Measurements from ENCODE around the gene ABCB11.

The ABCB11 gene

DNA sequence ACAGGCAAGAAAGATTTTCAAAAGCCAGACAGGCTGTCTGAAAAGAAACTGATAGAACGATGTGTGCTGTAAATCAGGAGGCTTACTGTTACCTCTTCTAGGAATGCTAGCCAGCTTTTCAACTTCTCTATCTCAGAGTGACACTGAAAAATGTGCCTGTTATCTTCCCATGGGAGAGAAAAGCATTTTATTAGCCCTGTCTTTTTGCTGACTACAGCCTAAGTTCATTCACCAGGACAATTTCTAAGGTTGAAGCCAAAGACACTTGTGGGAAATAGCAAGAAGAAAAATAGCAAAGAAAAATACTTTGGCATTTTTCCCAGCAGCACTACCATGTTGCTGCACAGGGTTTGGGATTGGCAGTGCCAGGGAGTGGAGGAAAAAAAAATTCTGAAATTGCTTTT is 34.0 kb downstream of the ABCB11 start:
- in situ Hi-C loops (cut with MboI; ENCODE audit: low pct_unique_long_range_greater_than_20kb, low sequenced_read_pairs, unreplicated experiment) = no loop called here
- no peak for DNase-seq (ENCODE audit: low spot score)
- TF ChIP-seq, protein P1, sequence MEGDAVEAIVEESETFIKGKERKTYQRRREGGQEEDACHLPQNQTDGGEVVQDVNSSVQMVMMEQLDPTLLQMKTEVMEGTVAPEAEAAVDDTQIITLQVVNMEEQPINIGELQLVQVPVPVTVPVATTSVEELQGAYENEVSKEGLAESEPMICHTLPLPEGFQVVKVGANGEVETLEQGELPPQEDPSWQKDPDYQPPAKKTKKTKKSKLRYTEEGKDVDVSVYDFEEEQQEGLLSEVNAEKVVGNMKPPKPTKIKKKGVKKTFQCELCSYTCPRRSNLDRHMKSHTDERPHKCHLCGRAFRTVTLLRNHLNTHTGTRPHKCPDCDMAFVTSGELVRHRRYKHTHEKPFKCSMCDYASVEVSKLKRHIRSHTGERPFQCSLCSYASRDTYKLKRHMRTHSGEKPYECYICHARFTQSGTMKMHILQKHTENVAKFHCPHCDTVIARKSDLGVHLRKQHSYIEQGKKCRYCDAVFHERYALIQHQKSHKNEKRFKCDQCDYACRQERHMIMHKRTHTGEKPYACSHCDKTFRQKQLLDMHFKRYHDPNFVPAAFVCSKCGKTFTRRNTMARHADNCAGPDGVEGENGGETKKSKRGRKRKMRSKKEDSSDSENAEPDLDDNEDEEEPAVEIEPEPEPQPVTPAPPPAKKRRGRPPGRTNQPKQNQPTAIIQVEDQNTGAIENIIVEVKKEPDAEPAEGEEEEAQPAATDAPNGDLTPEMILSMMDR (IDR thresholded peaks at IDR 0.05; ENCODE audit: extremely low read depth, insufficient read depth, missing control alignments) = no peak

GRCh38 chr2:168995744-168996143 is 35.4 kb downstream of the ABCB11 start:
- no peak for DNase-seq (ENCODE audit: low spot score)
- TF ChIP-seq, protein P1 (IDR thresholded peaks at IDR 0.05; ENCODE audit: extremely low read depth, insufficient read depth, missing control alignments) = no peak
- in situ Hi-C loops (cut with MboI; ENCODE audit: low pct_unique_long_range_greater_than_20kb, low sequenced_read_pairs, unreplicated experiment) = no loop called here

DNA sequence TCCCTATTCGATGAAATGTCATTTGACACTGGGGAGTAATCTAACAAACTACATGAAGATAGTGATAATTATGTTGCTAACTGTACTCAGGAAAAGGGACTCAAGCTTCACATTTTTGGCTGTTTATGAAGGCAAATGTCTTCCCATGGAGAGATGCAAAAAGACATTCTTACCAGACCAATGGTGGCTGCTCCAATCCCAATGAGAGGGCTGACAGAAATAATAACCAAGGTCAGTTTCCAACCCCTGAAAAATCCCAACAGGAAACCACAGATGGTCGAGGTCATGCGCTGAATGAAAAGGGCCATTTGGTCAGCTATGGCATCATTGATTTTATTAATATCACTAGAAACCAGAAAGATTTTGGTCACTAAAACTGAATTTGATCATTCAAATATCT is 37.6 kb downstream of the ABCB11 start:
- DNase-seq (ENCODE audit: low spot score) = no peak
- TF ChIP-seq, protein P1 (IDR thresholded peaks at IDR 0.05; ENCODE audit: extremely low read depth, insufficient read depth, missing control alignments) = no peak
- in situ Hi-C loops (cut with MboI; ENCODE audit: low pct_unique_long_range_greater_than_20kb, low sequenced_read_pairs, unreplicated experiment) = no loop called here

DNA sequence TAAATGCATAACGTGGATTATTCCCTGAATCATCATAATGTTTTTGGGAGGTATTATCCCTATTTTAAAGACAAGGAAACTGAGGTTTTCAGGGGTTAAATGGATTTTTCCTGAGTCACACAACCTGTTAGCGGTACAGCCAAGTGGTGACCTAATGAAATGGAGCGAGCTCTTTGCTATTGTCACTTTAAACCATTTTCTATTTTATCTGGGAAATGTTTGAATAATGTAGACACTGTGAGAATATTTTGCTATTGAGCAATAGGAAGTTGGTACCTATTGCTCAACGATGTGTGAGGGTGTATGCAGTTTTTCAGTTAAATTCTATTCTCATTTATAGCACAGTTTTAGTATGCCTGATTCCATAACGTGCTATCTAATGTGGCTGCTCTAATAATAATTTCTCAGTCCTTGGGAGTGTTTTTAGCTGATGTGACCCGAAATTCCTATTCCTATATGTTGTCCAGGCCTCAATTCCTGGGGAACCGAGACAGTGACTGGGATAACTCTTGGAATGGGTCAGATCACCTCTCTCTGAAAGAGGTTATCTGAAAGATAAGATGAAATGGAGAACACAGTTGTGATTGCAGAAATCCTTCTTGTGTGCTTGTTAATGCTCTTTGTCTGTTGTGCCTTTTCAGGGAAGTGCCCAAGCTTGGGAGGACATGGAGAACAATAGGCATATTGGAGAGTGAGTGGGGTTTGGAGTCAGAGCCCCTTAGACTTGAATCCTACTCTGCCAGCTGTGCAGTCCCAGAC is 38.4 kb downstream of the ABCB11 start:
- DNase-seq (ENCODE audit: low spot score) = no peak

DNA sequence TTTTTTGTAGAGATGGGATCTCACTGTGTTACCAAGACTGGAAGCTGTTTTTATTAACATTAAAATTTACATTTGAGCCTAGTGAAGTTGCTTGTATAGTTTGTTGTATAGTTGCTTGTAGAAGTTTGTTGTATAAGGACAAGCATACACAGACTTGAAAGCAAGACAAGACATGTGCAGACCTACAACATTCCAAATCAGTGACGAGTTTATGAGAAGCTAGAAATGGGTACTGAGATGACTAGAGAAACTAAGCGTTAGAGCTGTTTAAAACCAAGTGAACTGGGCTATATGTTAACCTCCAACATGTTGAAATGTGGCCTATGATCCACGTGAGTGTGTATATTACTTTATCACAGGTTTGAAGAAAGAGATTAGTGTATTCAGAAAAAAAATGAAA is 39.1 kb downstream of the ABCB11 start:
- in situ Hi-C loops (cut with MboI; ENCODE audit: low pct_unique_long_range_greater_than_20kb, low sequenced_read_pairs, unreplicated experiment) = no loop called here
- no peak for DNase-seq (ENCODE audit: low spot score)
- TF ChIP-seq, protein P1 (IDR thresholded peaks at IDR 0.05; ENCODE audit: extremely low read depth, insufficient read depth, missing control alignments) = no peak

More for the DNA sequence above, 38.4 kb downstream of the ABCB11 start:
- TF ChIP-seq, protein P1 (IDR thresholded peaks at IDR 0.05; ENCODE audit: extremely low read depth, insufficient read depth, missing control alignments) = no peak
- in situ Hi-C loops (cut with MboI; ENCODE audit: low pct_unique_long_range_greater_than_20kb, low sequenced_read_pairs, unreplicated experiment) = no loop called here

DNA sequence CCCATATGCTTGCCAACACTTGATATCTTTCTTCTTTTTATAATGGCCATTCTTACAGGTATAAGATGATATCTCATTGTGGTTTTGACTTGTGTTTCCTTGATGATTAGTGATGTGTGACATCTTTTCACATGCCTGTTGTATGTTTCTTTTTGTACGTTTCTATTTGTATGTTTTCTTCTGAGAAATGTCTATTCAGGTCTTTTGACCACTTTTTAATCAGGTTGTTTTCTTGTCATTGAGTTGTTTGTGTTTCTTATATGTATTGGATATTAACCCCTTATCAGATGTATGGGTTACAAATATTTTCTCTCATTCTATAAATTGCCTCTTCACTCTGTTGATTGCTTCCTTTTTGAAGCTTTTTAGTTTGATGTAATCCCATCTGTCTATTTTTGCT is 42.4 kb downstream of the ABCB11 start:
- TF ChIP-seq, protein P1 (IDR thresholded peaks at IDR 0.05; ENCODE audit: extremely low read depth, insufficient read depth, missing control alignments) = no peak
- in situ Hi-C loops (cut with MboI; ENCODE audit: low pct_unique_long_range_greater_than_20kb, low sequenced_read_pairs, unreplicated experiment) = no loop called here
- no peak for DNase-seq (ENCODE audit: low spot score)

All from GM13977 (cell line).